Measurements from ENCODE around the gene IRF2BP1.
"Not testable (repeated sequence)": the region's sequence is repeated elsewhere in the genome, so short reads cannot be mapped to it uniquely, and the experiment has no call there.

IRF2BP1 gene

DNA sequence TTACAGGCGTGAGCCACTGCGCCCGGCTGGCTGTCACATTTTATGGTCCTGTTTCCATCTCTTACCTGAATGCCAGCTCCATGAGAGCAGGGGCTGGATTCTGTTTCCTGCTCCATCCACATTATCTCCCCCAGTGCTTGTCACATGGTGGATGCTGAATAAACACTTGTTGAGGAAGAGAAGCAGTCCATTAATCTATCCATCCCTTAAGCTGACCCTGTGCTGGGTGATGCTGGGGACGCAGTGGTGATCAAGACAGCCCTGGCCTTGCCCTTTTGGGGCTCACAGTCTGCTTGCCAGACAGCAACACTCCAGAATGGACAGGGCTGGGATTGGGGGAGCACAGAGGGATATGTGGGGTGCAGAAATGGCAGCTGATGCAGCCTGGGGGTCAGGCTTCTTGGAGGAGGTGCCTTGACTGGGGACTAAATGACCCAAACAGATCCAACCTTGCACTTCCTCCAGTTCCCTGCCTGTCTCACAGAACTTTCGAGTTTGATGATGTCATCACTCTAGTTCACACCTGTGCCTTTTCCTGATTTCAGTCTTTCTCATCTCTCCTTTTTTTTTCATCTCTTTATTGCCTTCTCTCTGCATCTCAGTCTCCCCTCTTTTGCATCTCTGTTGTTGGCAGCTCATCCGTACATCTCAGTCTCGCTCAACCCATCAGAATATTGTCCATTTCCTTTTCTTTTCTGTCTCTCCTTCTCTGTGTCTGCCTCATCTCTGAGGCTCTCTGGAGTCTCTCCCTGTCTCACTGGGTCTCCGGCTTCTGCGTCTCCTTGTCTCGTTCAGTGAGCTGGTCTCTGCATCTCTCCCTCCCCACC lies 4.6 kb downstream of the IRF2BP1 start:
- no peak for DNase-seq

DNA sequence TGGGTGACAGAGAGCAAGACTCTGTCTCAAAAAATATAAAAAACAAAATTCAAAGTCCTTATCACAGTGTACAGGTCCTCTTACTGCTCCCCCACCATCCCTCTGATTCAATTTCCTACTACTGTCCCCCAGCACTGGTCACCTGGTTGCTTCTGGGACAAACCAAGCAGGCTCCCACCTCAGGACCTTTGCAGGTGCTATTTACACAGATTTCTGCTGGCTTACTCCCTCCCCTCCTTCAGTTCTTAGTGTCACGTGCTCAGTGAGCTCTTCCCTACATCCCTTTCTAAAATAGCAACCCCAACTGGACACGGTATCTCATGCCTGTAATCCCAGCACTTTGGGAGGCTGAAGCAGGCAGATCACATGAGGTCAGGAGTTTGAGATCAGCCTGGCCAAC lies 6.0 kb downstream of the IRF2BP1 start:
- DNase-seq = no peak

GRCh38 chr19:45879055-45879454 lies 6.9 kb downstream of the IRF2BP1 start:
- DNase-seq = no peak

- DNase-seq = no peak
Observed at GRCh38 chr19:45878043-45878794, 7.7 kb downstream of the IRF2BP1 start.

- peak; percentile 71 for DNase-seq
Observed at GRCh38 chr19:45876411-45877197, 9.3 kb downstream of the IRF2BP1 start.

- no peak for DNase-seq
Observed at GRCh38 chr19:45876161-45876410, 9.9 kb downstream of the IRF2BP1 start.

DNA sequence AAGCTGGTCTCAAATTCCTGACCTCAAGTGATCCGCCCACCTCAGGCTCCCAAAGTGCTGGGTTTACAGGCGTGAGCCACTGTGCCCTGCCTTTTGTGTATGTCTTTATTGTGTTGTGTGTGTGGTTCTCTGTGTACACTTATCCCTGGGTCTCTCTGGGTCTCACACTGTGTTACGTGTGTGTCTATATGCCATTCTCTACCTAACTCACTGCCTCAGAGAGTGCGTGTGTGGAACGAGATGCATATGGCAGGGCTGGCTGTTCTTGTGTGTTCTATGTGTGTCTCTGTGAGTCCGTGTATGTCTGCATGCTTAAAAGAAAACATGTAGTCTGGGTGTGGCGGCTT lies 11.3 kb downstream of the IRF2BP1 start:
- no peak for DNase-seq

DNA sequence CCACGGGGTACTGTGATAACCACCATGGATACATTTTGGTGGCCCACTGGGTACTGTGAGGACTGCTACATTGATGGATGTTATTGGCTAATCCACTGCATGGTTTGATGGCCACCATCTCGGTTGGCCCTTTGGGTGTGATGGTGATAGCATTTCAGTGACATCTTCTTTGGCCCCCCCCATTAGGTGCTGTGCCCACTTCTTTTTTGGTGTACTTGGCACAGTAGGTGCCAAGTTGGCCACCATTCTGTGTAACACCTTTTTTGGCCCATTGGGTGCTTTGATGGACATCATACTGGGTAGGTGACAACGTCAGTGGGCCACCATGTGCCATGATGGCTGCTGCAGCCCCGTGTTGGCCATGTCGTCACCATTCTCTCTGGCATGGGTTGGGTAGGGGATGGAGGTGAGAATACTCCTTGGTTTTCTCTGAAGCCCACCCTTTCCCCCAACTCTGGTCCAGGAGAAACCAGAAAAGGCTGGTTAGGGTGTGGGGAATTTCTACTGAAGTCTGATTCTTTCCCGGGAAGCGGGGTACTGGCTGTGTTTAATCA lies 12.6 kb downstream of the IRF2BP1 start:
- no peak for DNase-seq

- no peak for DNase-seq
Observed at GRCh38 chr19:45872095-45872919, 13.6 kb downstream of the IRF2BP1 start.

DNA sequence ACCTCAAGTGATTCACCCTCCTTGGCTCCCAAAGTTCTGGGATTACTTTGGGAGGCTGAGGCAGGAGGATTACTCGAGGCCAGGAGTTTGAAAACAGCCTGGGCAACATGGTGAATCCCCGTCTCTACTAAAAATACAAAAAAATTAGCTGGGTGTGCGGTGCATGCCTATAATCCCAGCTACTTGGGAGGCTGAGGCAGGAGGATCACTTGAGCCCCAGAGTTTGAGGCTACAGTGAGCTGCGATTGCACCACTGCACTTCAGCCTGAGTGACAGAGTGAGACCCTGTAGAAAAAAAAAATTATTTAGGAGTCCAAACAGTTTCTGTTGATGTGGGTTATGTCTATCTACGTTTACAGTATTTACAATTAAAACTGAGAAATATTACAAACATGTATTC lies 15.1 kb downstream of the IRF2BP1 start:
- DNase-seq = no peak

- DNase-seq = not testable (repeated sequence)
Observed at GRCh38 chr19:45867241-45867640, 18.7 kb downstream of the IRF2BP1 start.

DNA sequence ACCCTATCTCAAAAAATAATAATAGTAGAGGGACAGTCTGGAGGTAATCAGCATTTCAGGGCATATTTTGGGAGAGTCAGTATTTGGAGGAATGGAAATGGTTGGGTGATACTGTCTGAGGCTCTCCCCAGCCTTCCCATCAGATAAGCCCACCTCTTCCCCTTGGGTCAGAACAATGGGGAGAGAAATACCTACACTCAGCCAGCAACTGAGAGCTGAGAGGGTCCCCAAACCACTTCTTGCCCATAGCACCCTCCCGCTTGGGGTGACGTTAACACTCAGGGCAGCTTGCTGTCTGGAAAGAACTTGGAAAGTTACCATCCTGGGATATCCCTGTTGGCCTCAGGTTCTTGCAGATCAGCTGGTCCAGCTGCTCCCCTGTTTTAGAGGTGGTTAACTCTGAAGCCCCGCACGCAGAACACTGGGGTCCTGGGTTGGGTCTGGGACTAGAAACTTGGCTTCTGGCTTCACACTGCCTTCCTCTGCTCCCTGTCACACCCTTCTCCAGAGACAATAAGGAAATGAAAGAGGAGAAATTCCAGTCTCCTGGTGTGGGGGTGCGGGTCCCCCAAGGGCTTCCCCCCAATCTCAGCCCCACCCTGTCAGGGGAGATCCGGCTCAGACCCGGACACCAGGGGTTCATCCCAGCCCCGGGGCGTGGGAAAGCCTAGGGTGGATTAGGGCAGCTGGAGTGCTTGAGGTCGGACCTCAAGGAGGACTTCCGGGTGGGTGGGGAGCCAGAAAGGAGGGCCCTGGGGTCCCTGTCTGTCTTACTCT lies 19.4 kb downstream of the IRF2BP1 start:
- no peak for DNase-seq

DNA sequence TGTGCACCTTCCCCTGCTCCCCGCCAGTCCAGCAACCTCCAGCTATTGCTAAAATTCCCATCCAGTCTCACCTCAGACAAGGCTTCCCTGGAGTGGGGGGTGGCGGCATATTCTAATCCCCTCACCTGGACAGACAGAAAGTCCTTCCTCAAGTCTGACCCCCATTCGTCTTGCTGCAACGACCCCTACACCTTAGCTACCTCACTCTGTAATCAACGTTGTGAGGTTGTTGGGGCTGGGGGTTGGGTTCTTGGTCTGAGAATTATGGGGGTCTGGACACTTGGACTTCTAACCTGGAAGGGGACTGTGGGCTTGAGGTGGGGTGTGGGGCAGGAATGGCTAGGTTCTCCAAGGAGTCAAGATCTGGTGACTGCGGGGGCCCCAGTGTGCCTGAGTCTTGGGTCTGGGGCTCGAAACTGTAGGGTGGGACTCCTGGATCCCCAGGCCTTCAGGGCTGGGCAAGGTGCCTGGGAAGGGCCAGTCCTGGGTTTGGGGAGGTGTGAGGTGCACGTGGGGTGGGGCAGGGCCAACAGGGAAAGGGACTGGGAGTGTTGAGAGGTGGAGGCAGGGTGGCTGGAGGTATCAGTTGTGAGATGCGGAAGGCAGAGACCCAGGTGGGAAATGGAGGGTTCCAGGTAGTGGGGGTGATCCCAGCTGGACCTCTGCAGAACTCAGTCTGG lies 20.5 kb downstream of the IRF2BP1 start:
- DNase-seq = no peak

GRCh38 chr19:45864629-45865082 lies 21.3 kb downstream of the IRF2BP1 start:
- no peak for DNase-seq

- peak; percentile 34 for DNase-seq
Observed at GRCh38 chr19:45863840-45864628, 21.9 kb downstream of the IRF2BP1 start, which contains the start of gene FOXA3. Gene FOXA3, plus strand, starts transcription at chr19:45864326. Its CDS starts 131 bp downstream, at chr19:45864457.

- no peak for DNase-seq
Observed at GRCh38 chr19:45863335-45863839, 22.6 kb downstream of the IRF2BP1 start.

DNA sequence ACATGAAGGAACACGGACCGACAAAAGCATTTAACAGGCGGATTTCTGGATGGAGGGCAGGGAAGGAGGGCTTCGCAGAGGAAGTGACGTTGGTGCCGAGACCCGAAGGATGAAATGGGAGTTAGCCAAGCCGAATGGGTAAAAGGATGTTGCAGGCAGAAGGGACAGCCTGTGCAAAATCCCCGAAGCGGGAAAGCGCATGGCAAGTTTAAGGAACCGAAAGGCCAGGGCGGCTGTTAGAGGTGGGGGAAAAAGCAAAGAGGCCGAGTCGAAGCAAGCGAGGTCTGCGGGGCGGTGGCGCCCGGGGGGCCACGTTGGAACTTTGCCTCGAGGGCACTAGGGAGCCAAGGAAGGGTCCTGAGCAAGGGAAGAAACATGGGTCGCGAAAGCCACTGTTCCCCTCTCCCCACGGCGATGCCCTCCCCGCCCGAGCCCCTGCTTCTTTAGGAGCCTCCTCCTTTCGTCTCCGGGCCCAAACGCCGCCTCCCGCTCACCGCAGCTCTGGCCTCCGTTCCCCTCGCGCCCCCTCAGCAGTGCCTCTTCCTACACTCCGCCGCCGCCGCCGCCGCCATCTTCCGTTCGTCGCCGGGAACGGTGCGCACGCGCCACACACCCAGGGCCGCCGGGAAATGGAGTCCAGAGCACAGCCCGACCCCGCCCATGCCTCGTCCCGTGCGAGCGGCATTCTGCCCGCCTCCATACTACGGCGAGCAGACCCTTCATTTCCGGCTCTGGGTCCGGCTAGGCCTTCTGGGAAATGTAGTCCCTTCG lies 23.2 kb downstream of the IRF2BP1 start, which contains the start of gene SYMPK:
Gene SYMPK (minus strand): TSS at position 584 of the 771 bp plus-strand sequence. CDS start 8,652 bp downstream, outside the sequence.
- DNase-seq = peak; percentile 98

GRCh38 chr19:45862271-45862563 lies 23.7 kb downstream of the IRF2BP1 start:
- no peak for DNase-seq

All from fibroblast of upper back skin (primary cell).